Epithelial cell of prostate (primary cell): ENCODE results near the gene FAM180B.
"Not testable (repeated sequence)": the region's sequence is repeated elsewhere in the genome, so short reads cannot be mapped to it uniquely, and the experiment has no call there.

Experiments used
- DNase-seq: peaks from one replicate; pipeline ENCODE4 v3.0.0-alpha.2; 2011; ENCODE audit warnings: low read depth, low spot score
- H3K27ac ChIP-seq: fragments of 450-650 bp; 2 replicates; pipeline ENCODE4 v1.5.1; 2017; ENCODE audit warnings: mild to moderate bottlenecking

The FAM180B gene

GRCh38 chr11:47592251-47592650 lies 5.8 kb downstream of the FAM180B start:
- DNase-seq: no peak
- H3K27ac ChIP-seq: no peak overlapping the region

DNA sequence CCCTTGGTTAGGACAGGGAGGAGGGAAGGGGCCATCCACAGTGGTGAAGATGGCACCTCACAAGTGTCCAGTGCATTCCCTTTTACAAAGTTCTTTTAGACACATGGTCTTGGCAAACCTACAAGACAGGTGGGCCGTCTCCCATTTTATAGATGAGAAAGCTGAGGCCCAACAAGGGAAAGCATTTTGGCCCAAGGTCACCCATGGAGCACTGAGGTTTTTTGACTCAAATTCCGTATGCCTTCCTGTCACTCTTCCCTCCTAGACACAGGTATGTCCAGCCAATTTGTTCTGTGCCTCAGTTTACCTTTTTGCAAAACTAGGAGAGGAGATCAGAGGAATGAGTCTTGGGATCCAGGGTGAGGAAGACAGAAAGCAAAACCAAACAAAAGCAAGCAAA lies 6.5 kb downstream of the FAM180B start:
- DNase-seq: no peak
- no peak overlapping the region for H3K27ac ChIP-seq

GRCh38 chr11:47593492-47593933 lies 7.0 kb downstream of the FAM180B start:
- H3K27ac ChIP-seq: no peak overlapping the region
- no peak for DNase-seq

DNA sequence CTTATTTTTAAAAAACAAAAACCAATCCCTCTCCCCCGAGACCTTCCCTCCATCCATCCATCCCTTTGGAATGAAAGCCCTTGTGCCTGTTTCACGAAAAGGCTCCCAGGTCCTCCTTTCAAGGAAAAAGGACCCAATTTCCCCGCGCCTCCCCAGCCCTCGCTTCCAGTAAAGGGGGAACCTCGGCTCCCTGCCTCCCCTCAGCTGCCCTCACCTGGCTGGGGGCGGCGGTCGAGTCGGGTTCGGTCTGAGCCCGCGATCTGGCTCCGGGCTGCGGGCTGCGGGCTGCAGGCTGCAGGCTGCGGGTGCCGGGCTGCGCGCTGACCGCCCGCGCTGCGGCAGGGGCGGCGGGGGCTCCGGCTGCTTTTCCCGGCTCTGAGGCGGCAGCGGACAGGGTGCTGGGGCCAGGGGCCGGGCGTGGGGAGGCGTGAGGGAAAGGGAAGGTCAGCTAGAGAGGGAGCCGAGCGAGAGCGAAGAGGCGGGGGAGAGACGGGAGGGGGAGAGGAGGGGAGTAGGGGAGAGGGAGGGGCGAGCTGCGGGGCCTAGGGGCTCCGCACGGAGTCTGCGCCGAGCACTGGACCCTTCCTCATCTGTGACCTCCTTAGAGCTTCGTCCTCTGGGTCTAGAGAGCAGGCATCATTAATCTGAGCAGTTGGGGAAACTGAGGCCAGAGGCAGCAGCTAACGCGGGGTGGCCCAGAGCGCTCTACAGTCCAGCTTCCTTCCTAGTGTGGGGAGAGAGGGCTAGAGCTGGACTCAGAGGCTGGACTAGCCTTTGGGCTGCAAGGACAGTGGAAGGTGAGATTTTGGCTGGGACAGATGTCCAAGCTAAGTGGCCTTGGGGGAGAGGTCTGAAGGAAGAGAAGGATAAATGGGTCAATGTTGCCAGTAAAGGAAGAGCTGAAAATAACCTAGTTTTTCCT lies 7.7 kb downstream of the FAM180B start, which contains the start of gene C1QTNF4:
TSS of gene C1QTNF4 (minus strand) at position 478 of the 922 bp plus-strand sequence. CDS start 3,601 bp downstream, outside the sequence.
- no peak for DNase-seq
- no peak within 1 kb of the TSS for H3K27ac ChIP-seq

DNA sequence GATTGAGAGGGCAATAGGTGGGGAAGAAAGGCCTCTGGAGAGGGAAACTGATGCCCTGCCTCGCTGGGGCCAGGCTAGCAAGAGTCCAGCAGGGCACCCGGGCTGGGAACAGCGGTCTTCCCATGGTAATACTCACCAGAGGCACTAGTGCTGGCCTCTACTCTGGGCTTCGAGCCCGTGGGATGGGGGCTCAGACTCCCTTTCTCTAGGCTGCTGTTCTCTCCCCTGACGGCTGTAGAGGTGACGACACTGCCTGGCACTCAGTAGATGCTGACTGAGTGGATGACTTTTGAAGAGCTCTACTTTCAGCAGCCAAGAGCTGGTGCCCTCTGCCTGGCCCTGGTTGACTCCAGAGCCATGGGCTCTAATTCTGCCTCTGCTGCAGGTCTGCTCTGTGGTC lies 8.6 kb downstream of the FAM180B start:
- DNase-seq: no peak
- H3K27ac ChIP-seq: no peak overlapping the region

DNA sequence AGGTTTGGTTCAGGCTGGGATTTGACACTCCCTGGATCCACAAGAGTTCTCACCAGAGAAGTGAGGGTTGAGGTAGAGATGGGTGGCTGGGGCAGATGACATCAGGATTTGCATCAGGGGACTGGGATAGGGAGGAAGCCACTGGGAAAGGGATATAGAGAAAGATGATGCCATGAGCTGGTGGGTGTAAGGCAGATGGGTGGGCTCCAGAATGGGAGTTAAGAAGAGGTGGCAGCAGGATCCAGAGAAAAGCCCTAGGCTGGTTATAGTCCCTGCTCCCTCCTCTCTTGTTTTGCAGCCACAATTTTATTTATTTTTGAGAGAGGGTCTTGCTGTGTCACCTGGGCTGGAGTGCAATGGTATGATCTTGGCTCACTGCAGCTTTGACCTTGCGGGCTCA lies 9.5 kb downstream of the FAM180B start:
- H3K27ac ChIP-seq: no peak overlapping the region
- no peak for DNase-seq

GRCh38 chr11:47599902-47600301 lies 13.4 kb downstream of the FAM180B start:
- H3K27ac ChIP-seq: no peak overlapping the region
- DNase-seq: no peak

GRCh38 chr11:47603295-47603694 lies 16.8 kb downstream of the FAM180B start:
- DNase-seq: no peak

GRCh38 chr11:47605921-47606320 lies 19.4 kb downstream of the FAM180B start:
- no peak overlapping the region for H3K27ac ChIP-seq
- DNase-seq: no peak

More at GRCh38 chr11:47603295-47603694, 16.8 kb downstream of the FAM180B start:
- H3K27ac ChIP-seq: no peak overlapping the region

- no peak for DNase-seq
Measured at GRCh38 chr11:47606731-47607130, 20.3 kb downstream of the FAM180B start.

DNA sequence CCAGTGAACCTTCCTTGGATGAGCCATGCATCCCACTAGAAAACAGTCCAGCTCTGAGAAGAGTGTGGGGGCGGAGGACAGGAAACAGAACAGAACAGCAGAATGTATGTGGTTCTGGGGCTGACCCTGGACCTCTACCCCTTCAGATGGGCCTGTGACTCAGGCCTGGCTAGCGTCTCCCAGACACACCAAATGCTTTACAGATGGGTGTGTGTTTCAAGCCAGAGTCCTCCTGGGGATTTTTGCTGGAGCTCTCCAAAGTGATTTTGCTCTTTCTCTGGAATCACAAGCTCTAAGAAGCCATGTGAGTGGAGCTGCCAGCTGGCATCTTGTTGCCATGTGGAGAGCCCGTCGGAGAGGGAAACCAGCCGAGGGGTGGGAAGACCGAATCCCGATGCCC lies 20.9 kb downstream of the FAM180B start:
- no peak for DNase-seq
- H3K27ac ChIP-seq: no peak overlapping the region

More at GRCh38 chr11:47606731-47607130, 20.3 kb downstream of the FAM180B start:
- no peak overlapping the region for H3K27ac ChIP-seq

DNA sequence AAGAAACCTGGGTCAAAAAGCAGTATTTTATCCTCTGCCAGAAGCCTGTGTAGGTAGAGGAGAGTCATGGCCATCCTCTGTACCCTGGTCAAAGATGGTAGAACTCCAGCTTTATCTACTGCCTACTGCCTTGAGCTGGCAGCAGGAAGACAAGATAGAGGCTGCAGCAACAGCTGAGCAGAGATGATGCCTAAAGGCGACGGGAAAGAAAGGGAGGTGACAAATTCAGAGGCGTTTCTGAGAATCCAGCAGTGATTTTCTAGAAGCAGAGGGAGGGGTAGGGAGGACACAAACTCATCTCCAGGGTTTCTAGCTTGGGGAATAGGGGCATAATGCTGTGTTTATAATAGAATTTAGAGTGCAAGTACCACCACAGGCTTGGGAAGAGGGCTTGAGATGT lies 23.2 kb downstream of the FAM180B start:
- no peak overlapping the region for H3K27ac ChIP-seq
- no peak for DNase-seq

DNA sequence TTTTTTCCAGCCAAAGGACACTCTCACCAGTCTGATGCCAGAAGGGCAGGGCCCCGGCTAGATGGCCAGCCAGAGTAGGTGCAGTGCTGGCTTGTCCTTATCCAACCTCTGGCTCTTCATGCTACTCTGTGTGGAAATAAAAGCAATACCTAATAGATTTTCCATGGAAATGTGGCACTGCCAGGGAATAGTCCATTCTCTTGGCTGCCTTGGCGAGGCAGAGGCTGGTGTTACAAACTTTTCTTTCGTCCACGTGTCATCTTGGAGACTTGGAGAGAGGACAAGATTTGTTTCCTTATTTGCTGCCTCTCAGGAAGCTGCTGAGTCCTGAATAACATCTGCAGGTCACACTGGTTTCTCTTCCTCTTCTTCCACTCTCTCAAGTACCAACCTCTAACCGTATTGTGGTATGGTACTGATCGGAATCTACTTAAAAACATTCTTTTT lies 24.9 kb downstream of the FAM180B start:
- DNase-seq: no peak
- no peak overlapping the region for H3K27ac ChIP-seq

DNA sequence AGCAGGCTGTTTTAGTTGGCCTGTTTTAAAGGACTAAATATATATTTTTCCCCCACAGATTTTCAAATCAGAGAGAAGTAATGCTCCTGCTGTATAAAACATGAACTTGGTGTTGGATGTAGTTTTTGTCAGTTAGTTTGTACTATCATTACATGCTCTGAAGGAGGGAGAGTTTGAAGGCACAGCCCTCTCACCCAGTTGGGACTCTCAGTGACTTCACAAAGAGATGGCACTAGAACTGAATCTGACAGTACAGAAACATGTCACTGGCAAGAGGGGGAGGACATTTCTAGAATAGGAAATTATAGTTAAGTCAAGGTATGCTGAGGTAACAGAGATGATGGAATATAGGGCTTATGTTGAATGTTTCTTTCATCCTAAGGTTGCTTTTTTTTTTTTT lies 28.8 kb downstream of the FAM180B start:
- no peak for DNase-seq
- no peak overlapping the region for H3K27ac ChIP-seq

- H3K27ac ChIP-seq: no peak overlapping the region
- DNase-seq: no peak
Measured at GRCh38 chr11:47616726-47617416, 30.4 kb downstream of the FAM180B start.

- no peak for DNase-seq
- no peak overlapping the region for H3K27ac ChIP-seq
Measured at GRCh38 chr11:47617417-47617809, 30.9 kb downstream of the FAM180B start.

GRCh38 chr11:47620836-47621378 lies 34.4 kb downstream of the FAM180B start:
- H3K27ac ChIP-seq: peak overlapping the region; percentile 43
- no peak for DNase-seq

DNA sequence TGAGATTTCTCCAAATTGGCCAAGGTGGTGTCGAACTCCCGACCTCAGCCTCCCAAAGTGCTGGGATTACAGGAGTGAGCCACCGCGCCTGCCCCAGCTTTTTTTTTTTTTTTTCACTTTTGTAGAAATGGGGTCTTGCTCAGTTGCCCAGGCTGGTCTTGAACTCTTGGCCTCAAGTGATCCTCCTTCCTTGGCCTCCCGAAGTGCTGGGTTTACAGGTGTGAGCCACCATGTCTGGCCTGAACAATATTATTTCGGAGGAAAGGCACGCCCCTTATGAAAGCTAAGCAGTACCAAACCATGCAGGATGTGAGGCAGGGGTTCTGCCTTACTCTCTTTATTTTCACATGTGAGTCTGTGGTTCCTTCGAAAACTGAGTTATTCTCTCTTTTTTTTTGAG lies 39.8 kb downstream of the FAM180B start:
- no peak for DNase-seq
- H3K27ac ChIP-seq: no peak overlapping the region

DNA sequence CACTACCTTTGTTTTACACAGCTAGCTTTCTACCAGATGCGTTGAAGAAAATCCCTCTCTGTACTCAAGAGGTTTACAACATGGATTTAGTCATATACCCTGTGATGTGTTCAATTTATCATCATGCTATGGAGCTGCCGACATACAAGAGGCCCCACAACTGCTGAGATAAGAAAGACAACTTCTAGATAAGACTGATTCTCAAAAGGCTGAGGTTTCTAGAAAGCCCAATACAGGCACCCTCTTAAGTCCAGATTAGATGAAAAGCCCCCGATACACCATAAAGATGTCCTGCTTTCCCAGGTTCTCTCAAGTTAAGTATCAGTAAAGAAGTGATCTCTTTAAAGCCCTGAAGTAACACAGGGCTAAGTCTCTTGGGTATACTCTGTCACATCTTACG lies 41.5 kb downstream of the FAM180B start:
- no peak for DNase-seq
- H3K27ac ChIP-seq: no peak overlapping the region

DNA sequence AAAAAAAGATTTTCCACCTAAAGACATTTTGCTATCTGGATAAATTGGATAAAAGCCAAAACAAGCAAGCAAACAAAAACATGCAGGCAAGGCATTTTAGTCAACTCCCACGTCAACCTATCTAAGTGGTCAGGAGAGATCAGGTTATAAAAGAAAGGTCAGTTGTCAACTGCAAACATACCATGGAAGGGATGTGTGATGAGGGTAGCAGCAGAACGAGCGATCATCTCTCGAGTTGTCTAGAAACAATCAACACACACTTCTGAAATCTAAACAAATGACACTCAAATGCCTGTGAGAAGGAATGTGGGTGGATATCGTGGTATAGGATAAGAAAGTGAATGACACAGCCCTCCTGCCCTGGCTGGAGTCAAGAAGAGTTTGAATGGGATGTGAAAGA lies 45.0 kb downstream of the FAM180B start:
- DNase-seq: no peak
- no peak overlapping the region for H3K27ac ChIP-seq

GRCh38 chr11:47636331-47636730 lies 49.9 kb downstream of the FAM180B start:
- H3K27ac ChIP-seq: not testable (repeated sequence)

More at GRCh38 chr11:47636331-47636730, 49.9 kb downstream of the FAM180B start:
- not testable (repeated sequence) for DNase-seq
